Esophagus squamous epithelium (tissue), 5 donors: ENCODE data around the gene CELF4. TPM values are rescaled to one million over a fixed set of nuclear protein-coding genes. Genes with fewer than 3 reads are reported as not detected.

Experiments
- DNase-seq: peaks from one replicate; lab custom pipeline; 2025; lab: John Stamatoyannopoulos, UW
- H3K27ac ChIP-seq, 4 donors: fragments of 200-600 bp; sonication (generic); one replicate each; pipeline ENCODE4 v1.5.1; 2016 to 2019; ENCODE audit warnings: mild to moderate bottlenecking in 1 of 4
- H3K27me3 ChIP-seq, 4 donors: fragments of 200-600 bp; sonication (generic); 1 replicate in 3 of 4; 2 replicates in 1 of 4; pipeline versions ENCODE4 v1.5.1 to v1.6.0; 2017 to 2021; ENCODE audit warnings: antibody characterized with exemption in 1 of 4
- H3K36me3 ChIP-seq, 3 donors: fragments of 200-600 bp; sonication (generic); one replicate each; pipeline ENCODE4 v1.5.1; 2016 to 2019
- H3K4me1 ChIP-seq, 3 donors: fragments of 200-600 bp; sonication (generic); one replicate each; pipeline ENCODE4 v1.5.1; 2017 to 2019
- H3K4me3 ChIP-seq, 4 donors: fragments of 200-600 bp; sonication (generic); 1 replicate in 3 of 4; 2 replicates in 1 of 4; pipeline ENCODE4 v1.5.1; 2016 to 2019; ENCODE audit warnings: mild to moderate bottlenecking in 2 of 4, moderate library complexity in 1 of 4
- H3K9me3 ChIP-seq, 3 donors: fragments of 200-600 bp; sonication (generic); one replicate each; pipeline ENCODE4 v1.5.1; 2016 to 2019
- CTCF ChIP-seq, 6 experiments: fragments of 450-650 bp in 4 of 6; fragments of 200-600 bp in 2 of 6; sonication (generic) in 2 of 6; IDR thresholded peaks; one replicate each; pipeline ENCODE4 v1.5.1; 2016 to 2019; ENCODE audit warnings: antibody characterized with exemption in 6 of 6, mild to moderate bottlenecking in 4 of 6, moderate library complexity in 4 of 6
- POLR2A ChIP-seq, 4 donors: fragments of 450-650 bp; IDR thresholded peaks; one replicate each; pipeline ENCODE4 v1.6.1; 2017; ENCODE audit warnings: antibody characterized with exemption in 4 of 4, mild to moderate bottlenecking in 4 of 4, moderate library complexity in 3 of 4
- WGBS, 2 donors: methylation state at CpG; one replicate each; pipeline ENCODE4 v1.1.5; 2018; 5-methylcytosine and 5-hydroxymethylcytosine counted together
- intact Hi-C: fragments of 100-400 bp; cut with DNase I; formaldehyde crosslinking; loops from one replicate; pipeline ENCODE4 v1.15.0; 2022
- total RNA-seq, 4 donors: library from RNA; depleted of rRNA; stranded (reverse); fragments of >200 nt; gene quantifications; one replicate each; pipeline ENCODE4 v1.1.0, GENCODE V29; 2016
- donor health status: DM: yes; HTN: yes; CAD: no.

The CELF4 gene
- total RNA-seq, 4 donors from 2014 or later = not detected

- peaks cover 12 to 100% (median 20%) of the 10 kb centered on the region in 4 donors for H3K27me3 ChIP-seq
- H3K4me1 ChIP-seq = peaks cover 13 to 33% (median 23%) of the 10 kb centered on the region in 3 donors
Measured at GRCh38 chr18:37564711-37565100, 892 bp downstream of the CELF4 start.

GRCh38 chr18:37563931-37564392 lies 1.6 kb downstream of the CELF4 start:
- Histone ChIP-seq H3K36me3 (no peaks in the 10 kb centered on the region), H3K27ac (no peak overlapping the region), H3K27me3 (peaks cover 12 to 100% (median 17%) of the 10 kb centered on the region in 4 donors), H3K4me1 (peaks cover 13 to 33% (median 23%) of the 10 kb centered on the region in 3 donors), H3K9me3 (no peaks in the 10 kb centered on the region), H3K4me3 (no peak overlapping the region)
- 28 to 34% methylated on average over 13 of the region's 13 CpGs for WGBS, 2 donors
- TF ChIP-seq CTCF (IDR thresholded peaks at IDR 0.05) (no peak), POLR2A (IDR thresholded peaks at IDR 0.05) (no peak)
- no peak for DNase-seq
- intact Hi-C loops = no loop called here

More at GRCh38 chr18:37564711-37565100, 892 bp downstream of the CELF4 start:
- H3K36me3 ChIP-seq = no peaks in the 10 kb centered on the region
- no peaks in the 10 kb centered on the region for H3K9me3 ChIP-seq
- intact Hi-C loops = no loop called here
- peak overlapping the region in 2 of 4 donors; percentile 54 to 66 for H3K4me3 ChIP-seq
- H3K27ac ChIP-seq = no peak overlapping the region
- TF ChIP-seq POLR2A (IDR thresholded peaks at IDR 0.05) (no peak), CTCF (IDR thresholded peaks at IDR 0.05) (no peak)
- 3 to 9% methylated on average over 19 of the region's 19 CpGs for WGBS, 2 donors
- no peak for DNase-seq

- TF ChIP-seq CTCF (IDR thresholded peaks at IDR 0.05) = no peak
- no peak for TF ChIP-seq POLR2A (IDR thresholded peaks at IDR 0.05)
- no peak overlapping the region for H3K27ac ChIP-seq
- H3K9me3 ChIP-seq = no peaks in the 10 kb centered on the region
- DNase-seq = no peak
- peaks cover under 1 to 89% (median 6%) of the 10 kb centered on the region in 4 donors for H3K27me3 ChIP-seq
- H3K4me1 ChIP-seq = peaks cover 6 to 22% (median 13%) of the 10 kb centered on the region in 3 donors
- intact Hi-C loops = no loop called here
- WGBS, 2 donors = 25 to 33% methylated on average over 1 of the region's 1 CpG
- no peak overlapping the region for H3K4me3 ChIP-seq
- H3K36me3 ChIP-seq = no peaks in the 10 kb centered on the region
Measured at GRCh38 chr18:37561986-37562385, 3.6 kb downstream of the CELF4 start.

GRCh38 chr18:37560003-37560402 lies 5.6 kb downstream of the CELF4 start:
- Histone ChIP-seq H3K27me3 (peaks cover 0 to 82% (median 0%) of the 10 kb centered on the region in 4 donors), H3K36me3 (no peaks in the 10 kb centered on the region), H3K4me1 (peaks cover 2 to 4% (median 2%) of the 10 kb centered on the region in 3 donors), H3K4me3 (no peak overlapping the region), H3K27ac (no peak overlapping the region), H3K9me3 (no peaks in the 10 kb centered on the region)
- DNase-seq = no peak
- 12 to 29% methylated on average over 2 of the region's 2 CpGs for WGBS, 2 donors
- intact Hi-C loops = no loop called here
- no peak for TF ChIP-seq CTCF (IDR thresholded peaks at IDR 0.05)
- TF ChIP-seq POLR2A (IDR thresholded peaks at IDR 0.05) = no peak

GRCh38 chr18:37559194-37559593 lies 6.4 kb downstream of the CELF4 start:
- H3K36me3 ChIP-seq = no peaks in the 10 kb centered on the region
- no peak overlapping the region for H3K4me3 ChIP-seq
- no peak overlapping the region for H3K27ac ChIP-seq
- DNase-seq = no peak
- no peaks in the 10 kb centered on the region for H3K4me1 ChIP-seq
- intact Hi-C loops = no loop called here
- WGBS, 2 donors = 35 to 56% methylated on average over 1 of the region's 1 CpG
- H3K27me3 ChIP-seq = peaks cover 0 to 82% (median 0%) of the 10 kb centered on the region in 4 donors
- TF ChIP-seq CTCF (IDR thresholded peaks at IDR 0.05) (no peak), POLR2A (IDR thresholded peaks at IDR 0.05) (no peak)
- no peaks in the 10 kb centered on the region for H3K9me3 ChIP-seq
